Thyroid gland (tissue), 4 donors: ENCODE data around the gene PRR5.

Experiments
- POLR2A ChIP-seq, 2 donors: fragments of 450-650 bp; IDR thresholded peaks; one replicate each; pipeline ENCODE4 v1.6.1; 2017; ENCODE audit warnings: antibody characterized with exemption in 2 of 2, mild to moderate bottlenecking in 2 of 2, moderate library complexity in 1 of 2
- TF ChIP-seq, protein P1 (sequence below), 6 experiments: fragments of 200-600 bp in 3 of 6; fragments of 450-650 bp in 3 of 6; sonication (generic) in 3 of 6; IDR thresholded peaks; one replicate each; pipeline ENCODE4 v1.5.1; 2016 to 2019; ENCODE audit warnings: antibody characterized with exemption in 6 of 6, mild to moderate bottlenecking in 2 of 6, inconsistent platforms in 1 of 6, moderate library complexity in 1 of 6

DNA sequence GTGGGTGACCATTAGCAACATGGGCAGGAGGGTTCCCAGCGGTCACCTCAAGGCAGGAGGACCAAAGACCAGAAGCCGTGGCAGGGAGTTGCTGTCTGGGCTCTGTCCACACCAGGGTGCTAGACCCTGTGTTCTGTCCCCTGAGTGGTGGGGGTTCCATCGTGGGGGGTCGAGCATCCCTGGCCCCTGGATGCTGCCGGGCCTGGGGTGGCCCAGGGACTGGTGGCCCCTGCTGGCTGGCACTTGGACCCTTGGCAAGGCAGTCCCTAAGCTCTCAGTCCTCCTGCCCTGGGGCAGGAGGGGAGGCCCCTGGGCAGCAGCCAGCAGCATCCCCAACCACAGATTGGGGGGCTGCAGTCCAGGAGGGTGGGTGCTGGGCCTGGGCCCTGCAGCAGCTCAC, 37.0 kb downstream of the PRR5 start:
- no peak for TF ChIP-seq POLR2A (IDR thresholded peaks at IDR 0.05)
- TF ChIP-seq, protein P1, sequence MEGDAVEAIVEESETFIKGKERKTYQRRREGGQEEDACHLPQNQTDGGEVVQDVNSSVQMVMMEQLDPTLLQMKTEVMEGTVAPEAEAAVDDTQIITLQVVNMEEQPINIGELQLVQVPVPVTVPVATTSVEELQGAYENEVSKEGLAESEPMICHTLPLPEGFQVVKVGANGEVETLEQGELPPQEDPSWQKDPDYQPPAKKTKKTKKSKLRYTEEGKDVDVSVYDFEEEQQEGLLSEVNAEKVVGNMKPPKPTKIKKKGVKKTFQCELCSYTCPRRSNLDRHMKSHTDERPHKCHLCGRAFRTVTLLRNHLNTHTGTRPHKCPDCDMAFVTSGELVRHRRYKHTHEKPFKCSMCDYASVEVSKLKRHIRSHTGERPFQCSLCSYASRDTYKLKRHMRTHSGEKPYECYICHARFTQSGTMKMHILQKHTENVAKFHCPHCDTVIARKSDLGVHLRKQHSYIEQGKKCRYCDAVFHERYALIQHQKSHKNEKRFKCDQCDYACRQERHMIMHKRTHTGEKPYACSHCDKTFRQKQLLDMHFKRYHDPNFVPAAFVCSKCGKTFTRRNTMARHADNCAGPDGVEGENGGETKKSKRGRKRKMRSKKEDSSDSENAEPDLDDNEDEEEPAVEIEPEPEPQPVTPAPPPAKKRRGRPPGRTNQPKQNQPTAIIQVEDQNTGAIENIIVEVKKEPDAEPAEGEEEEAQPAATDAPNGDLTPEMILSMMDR (IDR thresholded peaks at IDR 0.05), result no peak
